Upper lobe of right lung (tissue), 1 donor: Measurements from ENCODE around the gene KIFC3. TPM values are rescaled to one million over a fixed set of nuclear protein-coding genes. Genes with fewer than 3 reads are reported as not detected.

Experiments
- ATAC-seq: fragments of 200-7000 bp; cut with Tn5 transposase; one replicate; pipeline ENCODE4 v1.9.1; 2020; ENCODE audit warnings: mild to moderate bottlenecking, moderate library complexity
- DNase-seq: peaks from one replicate; pipeline ENCODE4 v3.0.0-alpha.2; 2020
- H3K27ac ChIP-seq: fragments of 200-600 bp; one replicate; pipeline ENCODE4 v1.8.0; 2022
- H3K27me3 ChIP-seq: fragments of 200-600 bp; one replicate; pipeline ENCODE4 v1.8.0; 2022; ENCODE audit warnings: mild to moderate bottlenecking
- H3K36me3 ChIP-seq: fragments of 200-600 bp; one replicate; pipeline ENCODE4 v1.8.0; 2022
- H3K4me1 ChIP-seq: fragments of 200-600 bp; one replicate; pipeline ENCODE4 v1.8.0; 2022
- H3K4me3 ChIP-seq: fragments of 200-600 bp; one replicate; pipeline ENCODE4 v1.8.0; 2022; ENCODE audit warnings: mild to moderate bottlenecking
- H3K9me3 ChIP-seq: fragments of 200-600 bp; one replicate; pipeline ENCODE4 v1.8.0; 2022
- CTCF ChIP-seq: fragments of 200-600 bp; IDR thresholded peaks from one replicate; pipeline ENCODE4 v1.8.0; 2022; ENCODE audit warnings: antibody characterized with exemption
- intact Hi-C: fragments of 100-400 bp; cut with DNase I; formaldehyde crosslinking; loops from one replicate; pipeline ENCODE4 v1.11.0; 2022
- total RNA-seq: library from RNA; stranded (reverse); fragmentation: NEBNext Ultra II Directional; extraction: Animal tissue kit (Norgen Biotek cat#: 25700); gene quantifications from one replicate; pipeline ENCODE4 v1.2.1, GENCODE V29; 2021
- donor health status: DM: no; HTN: yes; CAD: no; lungs with severe emphysema.

Gene KIFC3
- total RNA-seq, 1 donor from 2014 or later: 99.1 TPM

DNA sequence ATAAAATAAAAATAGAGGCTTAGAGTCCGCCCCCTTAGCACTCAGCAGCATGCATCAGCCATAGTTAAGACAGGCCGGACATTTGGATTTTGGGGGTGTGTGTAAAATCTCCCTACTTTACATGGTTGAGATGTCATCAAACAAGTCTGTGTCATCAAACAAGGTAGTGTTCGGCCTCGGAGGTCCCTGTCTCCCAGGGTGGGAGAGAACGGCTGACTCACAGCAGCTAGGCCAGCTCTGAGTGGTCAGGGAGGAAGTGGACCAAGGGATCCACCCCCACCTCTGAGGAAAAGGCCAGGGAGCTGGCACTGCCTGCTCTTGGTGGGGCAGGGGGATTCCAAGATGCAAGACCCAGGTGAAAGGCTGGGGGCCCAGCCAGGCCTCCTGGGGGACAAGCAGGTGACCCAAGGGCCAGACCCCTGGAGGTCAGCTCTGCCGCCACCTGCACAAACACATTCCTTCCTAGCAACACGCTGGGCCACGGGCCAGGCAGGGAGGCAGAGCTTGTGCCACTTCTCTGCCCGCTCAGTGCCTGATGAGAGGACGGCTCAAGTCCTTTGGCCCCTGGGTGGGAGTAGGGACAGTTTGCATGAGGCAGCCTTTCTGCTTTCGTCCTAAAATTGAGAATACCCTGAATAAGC is 28.5 kb downstream of the KIFC3 start:
- Histone ChIP-seq H3K4me3 (no peak overlapping the region), H3K27ac (no peak overlapping the region), H3K27me3 (no peaks in the 10 kb centered on the region), H3K36me3 (peaks cover 39% of the 10 kb centered on the region), H3K9me3 (no peaks in the 10 kb centered on the region), H3K4me1 (no peaks in the 10 kb centered on the region)
- TF ChIP-seq CTCF: no peak
- DNase-seq (peak; percentile 79), ATAC-seq (peak; percentile 61)
- intact Hi-C loops: no loop called here

GRCh38 chr16:57773019-57773418 is 29.3 kb downstream of the KIFC3 start:
- peaks cover 43% of the 10 kb centered on the region for H3K36me3 ChIP-seq
- no peaks in the 10 kb centered on the region for H3K4me1 ChIP-seq
- DNase-seq: no peak
- no peak overlapping the region for H3K27ac ChIP-seq
- no peak for TF ChIP-seq CTCF
- no peak overlapping the region for H3K4me3 ChIP-seq
- no peaks in the 10 kb centered on the region for H3K27me3 ChIP-seq
- no peaks in the 10 kb centered on the region for H3K9me3 ChIP-seq
- ATAC-seq: no peak
- intact Hi-C loops: no loop called here

DNA sequence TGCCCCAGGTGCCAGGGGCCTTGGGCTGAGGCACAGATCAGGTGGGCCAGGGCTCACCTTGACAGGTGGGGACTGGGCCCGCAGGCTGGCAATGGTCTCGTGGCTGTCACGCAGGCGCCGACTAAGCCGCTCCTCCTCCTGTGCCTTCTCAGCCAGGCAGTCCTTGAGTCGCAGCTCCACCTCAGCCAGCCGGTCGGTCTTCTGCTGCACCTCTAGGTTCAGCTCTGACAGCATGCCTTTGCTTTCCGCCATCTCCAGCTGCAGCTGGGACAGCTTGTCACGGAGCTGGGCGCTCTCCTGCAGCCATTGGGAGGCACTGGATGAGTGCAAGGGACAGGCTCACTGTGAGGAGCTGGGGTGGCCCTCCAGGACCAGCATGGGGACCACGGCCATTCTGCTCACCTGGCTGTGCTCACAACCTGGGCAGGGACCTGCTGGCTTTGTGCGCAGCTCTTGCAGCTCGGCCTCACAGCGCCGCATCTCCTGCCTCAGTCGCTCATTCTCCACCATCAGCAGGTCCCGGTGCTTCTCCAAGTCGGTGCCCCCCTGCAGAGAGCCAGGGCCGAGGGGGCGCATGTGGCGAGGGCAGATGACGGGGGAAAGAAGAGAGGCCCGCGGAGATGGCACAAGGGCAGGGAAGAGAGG is 31.0 kb downstream of the KIFC3 start:
- H3K36me3 ChIP-seq: peaks cover 55% of the 10 kb centered on the region
- no peaks in the 10 kb centered on the region for H3K4me1 ChIP-seq
- TF ChIP-seq CTCF: no peak
- H3K9me3 ChIP-seq: no peaks in the 10 kb centered on the region
- intact Hi-C loops: no loop called here
- H3K4me3 ChIP-seq: no peak overlapping the region
- H3K27ac ChIP-seq: no peak overlapping the region
- DNase-seq (no peak), ATAC-seq (no peak)
- no peaks in the 10 kb centered on the region for H3K27me3 ChIP-seq

GRCh38 chr16:57770361-57770760 is 31.9 kb downstream of the KIFC3 start:
- H3K27me3 ChIP-seq: no peaks in the 10 kb centered on the region
- peaks cover 62% of the 10 kb centered on the region for H3K36me3 ChIP-seq
- H3K9me3 ChIP-seq: no peaks in the 10 kb centered on the region
- no peak for DNase-seq
- no peak overlapping the region for H3K4me3 ChIP-seq
- no peak overlapping the region for H3K27ac ChIP-seq
- ATAC-seq: no peak
- TF ChIP-seq CTCF: no peak
- intact Hi-C loops: no loop called here
- no peaks in the 10 kb centered on the region for H3K4me1 ChIP-seq

DNA sequence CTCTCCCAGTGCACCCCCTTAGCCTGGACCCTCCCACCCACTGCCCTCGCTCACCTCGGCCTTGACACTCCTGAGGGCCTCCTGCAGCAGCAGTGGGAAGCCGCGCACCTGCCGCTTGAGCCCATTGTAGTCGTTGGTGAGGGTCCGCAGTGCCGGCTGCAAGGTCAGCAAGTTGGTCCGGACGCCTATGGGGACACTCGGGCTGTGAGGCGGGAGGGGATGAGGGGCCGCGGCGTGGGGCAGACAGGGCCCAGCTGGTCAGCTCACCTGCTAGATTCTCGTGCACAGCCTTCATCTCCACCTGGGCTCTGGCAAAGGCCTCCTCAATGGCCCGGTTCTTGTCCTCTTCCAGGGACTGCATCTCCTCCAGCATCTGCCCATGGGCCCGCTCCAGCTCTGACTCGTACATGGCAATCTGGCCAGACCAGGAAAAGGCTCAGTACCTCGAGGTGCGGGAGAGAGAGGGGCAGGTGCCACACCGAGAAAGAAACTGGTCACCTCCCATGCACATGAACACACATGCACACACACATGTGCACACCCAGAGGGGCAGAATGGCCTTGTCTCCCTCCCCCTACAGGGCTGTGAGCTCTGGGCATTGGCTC is 32.6 kb downstream of the KIFC3 start:
- H3K9me3 ChIP-seq: no peaks in the 10 kb centered on the region
- H3K4me3 ChIP-seq: no peak overlapping the region
- DNase-seq: no peak
- no peak for TF ChIP-seq CTCF
- peaks cover 63% of the 10 kb centered on the region for H3K36me3 ChIP-seq
- no peaks in the 10 kb centered on the region for H3K4me1 ChIP-seq
- H3K27ac ChIP-seq: no peak overlapping the region
- intact Hi-C loops: no loop called here
- no peak for ATAC-seq
- H3K27me3 ChIP-seq: no peaks in the 10 kb centered on the region
